ENCODE results near the gene TIE1. TPM values are rescaled to one million over a fixed set of nuclear protein-coding genes. Genes with fewer than 3 reads are reported as not detected.

The TIE1 gene
- total and polyA plus RNA-seq, 11 donors = 19.2 to 65.1 (median 28.4) TPM

DNA sequence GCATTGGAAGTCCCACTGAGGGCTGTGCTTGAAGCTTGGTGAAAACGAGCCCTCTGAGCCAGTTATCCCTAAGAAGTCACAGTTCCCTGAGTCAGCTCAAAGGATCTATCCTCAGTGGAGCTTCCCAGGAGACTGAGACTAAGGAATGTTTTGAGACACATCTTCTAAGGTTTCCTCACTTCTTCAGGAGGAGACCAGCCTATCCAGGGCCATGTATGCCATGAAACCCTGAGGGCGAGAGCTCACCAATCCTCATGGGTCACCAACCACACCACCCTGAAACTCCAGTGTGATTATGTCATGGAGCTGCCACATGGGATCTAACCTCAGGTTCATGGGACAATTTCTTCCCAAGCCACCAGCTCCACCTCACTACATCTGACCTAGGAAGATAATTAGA, 7.6 kb upstream of the TIE1 start:
- WGBS, 4 donors = 67 to 88% (median 77%) methylated on average over 1 to 2 of the region's 2 CpGs
- Histone ChIP-seq H3K9me3 (no peaks in the 10 kb centered on the region), H3K27ac (peak overlapping the region in 7 of 12 donors; percentile 46 to 89 (median 76)), H3K36me3 (no peaks in the 10 kb centered on the region), H3K4me1 (peaks cover 4 to 44% (median 25%) of the 10 kb centered on the region in 12 donors), H3K4me3 (no peak overlapping the region), H3K27me3 (no peaks in the 10 kb centered on the region)
- no peak for ATAC-seq
- intact Hi-C loops (cut with DNase I) = loop anchor here in 1 of 10 donors (5.0 kb wide), 1 partner anchor 51 kb away; no protein-coding TSS in a partner anchor
- DNase-seq = no peak
- TF ChIP-seq CTCF (IDR thresholded peaks at IDR 0.05) (no peak), POLR2A (IDR thresholded peaks at IDR 0.05) (no peak)

- intact Hi-C loops (cut with DNase I) = loop anchor here in 2 of 10 donors (2.0 to 5.0 kb wide), 2 partner anchors 52 to 55 kb away; no protein-coding TSS in a partner anchor
- H3K27ac ChIP-seq = peak overlapping the region; percentile 60 to 89 (median 76)
Measured at GRCh38 chr1:43293896-43294760, 6.7 kb upstream of the TIE1 start.

GRCh38 chr1:43294761-43295160, 6.0 kb upstream of the TIE1 start:
- H3K27me3 ChIP-seq = no peaks in the 10 kb centered on the region
- peak overlapping the region; percentile 60 to 89 (median 76) for H3K27ac ChIP-seq
- H3K4me3 ChIP-seq = no peak overlapping the region
- H3K9me3 ChIP-seq = no peaks in the 10 kb centered on the region
- 71 to 84% (median 77%) methylated on average over 8 of the region's 8 CpGs for WGBS, 4 donors
- no peaks in the 10 kb centered on the region for H3K36me3 ChIP-seq
- DNase-seq (no peak), ATAC-seq (no peak)
- intact Hi-C loops (cut with DNase I) = loop anchor here in 2 of 10 donors (2.0 to 5.0 kb wide), 2 partner anchors 52 to 56 kb away; no protein-coding TSS in a partner anchor
- TF ChIP-seq POLR2A (IDR thresholded peaks at IDR 0.05) = no peak
- no peak for TF ChIP-seq CTCF (IDR thresholded peaks at IDR 0.05)
- peaks cover 4 to 55% (median 31%) of the 10 kb centered on the region in 12 donors for H3K4me1 ChIP-seq

More at GRCh38 chr1:43293896-43294760, 6.7 kb upstream of the TIE1 start:
- Histone ChIP-seq H3K9me3 (no peaks in the 10 kb centered on the region), H3K4me1 (peaks cover 4 to 49% (median 27%) of the 10 kb centered on the region in 12 donors), H3K36me3 (no peaks in the 10 kb centered on the region), H3K4me3 (no peak overlapping the region), H3K27me3 (no peaks in the 10 kb centered on the region)
- 78 to 87% (median 83%) methylated on average over 7 of the region's 7 CpGs for WGBS, 4 donors
- no peak for DNase-seq
- peak in 3 of 4 donors; percentile 29 to 66 (median 51) for ATAC-seq
- peak in 1 of 2 donors; percentile 15 for TF ChIP-seq POLR2A (IDR thresholded peaks at IDR 0.05)
- TF ChIP-seq CTCF (IDR thresholded peaks at IDR 0.05) = no peak

- no peak overlapping the region for H3K4me3 ChIP-seq
- WGBS, 4 donors = 60 to 72% (median 63%) methylated on average over 1 of the region's 1 CpG
- ATAC-seq (no peak), DNase-seq (no peak)
- peaks cover 4 to 60% (median 36%) of the 10 kb centered on the region in 12 donors for H3K4me1 ChIP-seq
- no peaks in the 10 kb centered on the region for H3K9me3 ChIP-seq
- H3K27me3 ChIP-seq = no peaks in the 10 kb centered on the region
- H3K36me3 ChIP-seq = no peaks in the 10 kb centered on the region
- TF ChIP-seq CTCF (IDR thresholded peaks at IDR 0.05) = no peak
- no peak for TF ChIP-seq POLR2A (IDR thresholded peaks at IDR 0.05)
- intact Hi-C loops (cut with DNase I) = no loop called here
- H3K27ac ChIP-seq = peak overlapping the region; percentile 15 to 80 (median 66)
Measured at GRCh38 chr1:43296207-43296606, 4.6 kb upstream of the TIE1 start.
